Spleen (tissue), 11 donors: ENCODE results near the gene KLC1. TPM values are rescaled to one million over a fixed set of nuclear protein-coding genes. Genes with fewer than 3 reads are reported as not detected.

Experiments
- DNase-seq: peaks from one replicate; pipeline ENCODE4 v3.0.0-alpha.2; 2020
- H3K27ac ChIP-seq, 8 donors: fragments of 200-600 bp; sonication (generic) in 7 of 8; 1 replicate in 4 of 8; 2 replicates in 4 of 8; pipeline versions ENCODE4 v1.5.0 to v1.8.0; 2016 to 2021; ENCODE audit warnings: inconsistent platforms in 4 of 8, mild to moderate bottlenecking in 4 of 8, moderate library complexity in 1 of 8
- H3K27me3 ChIP-seq, 7 donors: fragments of 200-600 bp; sonication (generic) in 6 of 7; replicated peaks in 1 of 7; 1 replicate in 4 of 7; 2 replicates in 3 of 7; pipeline versions ENCODE4 v1.5.0 to v1.8.0; 2016 to 2021; ENCODE audit warnings: inconsistent platforms in 3 of 7, mild to moderate bottlenecking in 1 of 7
- H3K36me3 ChIP-seq, 6 donors: fragments of 200-600 bp; sonication (generic) in 5 of 6; 1 replicate in 4 of 6; 2 replicates in 2 of 6; pipeline versions ENCODE4 v1.5.0 to v1.8.0; 2016 to 2021; ENCODE audit warnings: inconsistent platforms in 2 of 6
- H3K4me1 ChIP-seq, 6 donors: fragments of 200-600 bp; sonication (generic) in 5 of 6; 1 replicate in 3 of 6; 2 replicates in 3 of 6; pipeline versions ENCODE4 v1.5.0 to v1.8.0; 2016 to 2021; ENCODE audit warnings: inconsistent platforms in 3 of 6
- H3K4me3 ChIP-seq, 8 donors: fragments of 200-600 bp; sonication (generic) in 7 of 8; 1 replicate in 4 of 8; 2 replicates in 4 of 8; pipeline versions ENCODE4 v1.5.0 to v1.8.0; 2016 to 2021; ENCODE audit warnings: inconsistent platforms in 4 of 8, mild to moderate bottlenecking in 4 of 8, moderate library complexity in 2 of 8
- H3K9me3 ChIP-seq, 8 donors: fragments of 200-600 bp; sonication (generic) in 7 of 8; 1 replicate in 4 of 8; 2 replicates in 4 of 8; pipeline versions ENCODE4 v1.5.0 to v1.8.0; 2016 to 2021; ENCODE audit warnings: inconsistent platforms in 4 of 8
- CTCF ChIP-seq, 11 experiments: fragments of 200-600 bp in 7 of 11; fragments of 450-650 bp in 4 of 11; sonication (generic) in 4 of 11; IDR thresholded peaks in 8 of 11; conservative IDR thresholded peaks in 3 of 11; 1 replicate in 7 of 11; 2 replicates in 4 of 11; pipeline versions ENCODE4 v1.4.0 to v1.8.0; 2016 to 2021; ENCODE audit warnings: antibody characterized with exemption in 11 of 11, inconsistent platforms in 4 of 11, mild to moderate bottlenecking in 1 of 11
- POLR2A ChIP-seq, 3 donors: fragments of 450-650 bp; IDR thresholded peaks; one replicate each; pipeline ENCODE4 v1.5.1; 2017; ENCODE audit warnings: antibody characterized with exemption in 3 of 3, mild to moderate bottlenecking in 1 of 3
- POLR2AphosphoS5 ChIP-seq, 3 donors: sonication (generic); formaldehyde crosslinking; IDR thresholded peaks; one replicate each; pipeline ENCODE4 v1.5.1; 2017; ENCODE audit warnings: antibody characterized with exemption in 3 of 3
- WGBS, 5 donors: extraction: QIAGEN DNeasy Blood & Tissue Kit in 3 of 5; methylation state at CpG; one replicate each; pipeline versions ENCODE4 v1.1.5 to v1.1.7; 2013 to 2018; 5-methylcytosine and 5-hydroxymethylcytosine counted together
- intact Hi-C: fragments of 100-400 bp; cut with DNase I; formaldehyde crosslinking; loops from one replicate; pipeline ENCODE4 v1.15.0; 2023; ENCODE audit warnings: low total_unique reads
- polyA plus RNA-seq, 3 donors: library from polyadenylated mRNA; stranded (reverse); fragments of 200-250 nt; gene quantifications; one replicate each; pipeline ENCODE4 v1.2.1, GENCODE V29; 2013
- total RNA-seq, 7 donors: library from RNA; depleted of rRNA in 3 of 7; stranded (reverse); fragments of >200 nt in 3 of 7; fragmentation: NEBNext Ultra II Directional in 4 of 7; extraction: Animal tissue kit (Norgen Biotek cat#: 25700) in 4 of 7; gene quantifications; one replicate each; pipeline versions ENCODE4 v1.1.0 to v1.2.1, GENCODE V29; 2016 to 2021
- donor health status: healthy with polysubstance abuse.
- donor health status: DM: no; HTN: no; CAD: no; lungs with moderate emphysema.
- donor health status: DM: no; HTN: no; CAD: no.
- donor health status: Bipolar disorder and iron deficiency.
- donor health status: healthy.
- donor health status: DM: no; HTN: no; CAD: no.
- donor health status: DM: yes; HTN: yes; CAD: no.

The KLC1 gene
- total and polyA plus RNA-seq, 10 donors: 54.1 to 333 (median 226) TPM

- intact Hi-C loops: loop anchor here (10.0 kb wide), 1 partner anchor 47 kb away; no protein-coding TSS in a partner anchor
- WGBS, 5 donors: 80 to 92% (median 90%) methylated on average over 5 of the region's 5 CpGs
- TF ChIP-seq CTCF (IDR thresholded peaks at IDR 0.05 in 8 of 11, conservative IDR thresholded peaks at IDR 0.05 in 3 of 11) (no peak), POLR2A (IDR thresholded peaks at IDR 0.05) (no peak), POLR2AphosphoS5 (IDR thresholded peaks at IDR 0.05) (no peak)
These were observed 7.2 kb upstream of the KLC1 start for GRCh38 chr14:103621860-103622259.

GRCh38 chr14:103623308-103623707, 5.7 kb upstream of the KLC1 start:
- TF ChIP-seq CTCF (IDR thresholded peaks at IDR 0.05 in 8 of 11, conservative IDR thresholded peaks at IDR 0.05 in 3 of 11) (no peak), POLR2A (IDR thresholded peaks at IDR 0.05) (no peak), POLR2AphosphoS5 (IDR thresholded peaks at IDR 0.05) (no peak)
- no peak for DNase-seq
- peaks cover 28 to 52% (median 44%) of the 10 kb centered on the region in 6 donors for H3K4me1 ChIP-seq
- 78 to 90% (median 80%) methylated on average over 4 of the region's 4 CpGs for WGBS, 5 donors
- intact Hi-C loops: loop anchor here (10.0 kb wide), 1 partner anchor 49 kb away; no protein-coding TSS in a partner anchor
- H3K27ac ChIP-seq: peak overlapping the region in 3 of 8 donors; percentile 71 to 82 (median 76)
- H3K9me3 ChIP-seq: no peaks in the 10 kb centered on the region
- H3K27me3 ChIP-seq: no peaks in the 10 kb centered on the region
- no peak overlapping the region for H3K4me3 ChIP-seq
- no peaks in the 10 kb centered on the region for H3K36me3 ChIP-seq

More at GRCh38 chr14:103621860-103622259, 7.2 kb upstream of the KLC1 start:
- Histone ChIP-seq H3K36me3 (no peaks in the 10 kb centered on the region), H3K4me1 (peaks cover 20 to 38% (median 34%) of the 10 kb centered on the region in 6 donors), H3K9me3 (no peaks in the 10 kb centered on the region), H3K27ac (no peak overlapping the region), H3K27me3 (no peaks in the 10 kb centered on the region), H3K4me3 (no peak overlapping the region)
- DNase-seq: no peak

- DNase-seq: peak; percentile 76
- TF ChIP-seq CTCF (IDR thresholded peaks at IDR 0.05 in 8 of 11, conservative IDR thresholded peaks at IDR 0.05 in 3 of 11): no peak
- TF ChIP-seq POLR2AphosphoS5 (IDR thresholded peaks at IDR 0.05): peak; percentile 16 to 55 (median 44)
- no peak for TF ChIP-seq POLR2A (IDR thresholded peaks at IDR 0.05)
- H3K4me1 ChIP-seq: peaks cover 28 to 57% (median 48%) of the 10 kb centered on the region in 6 donors
- H3K27ac ChIP-seq: peak overlapping the region; percentile 9 to 86 (median 70)
- WGBS, 5 donors: 30 to 58% (median 49%) methylated on average over 15 to 16 of the region's 16 CpGs
- H3K36me3 ChIP-seq: no peaks in the 10 kb centered on the region
- no peaks in the 10 kb centered on the region for H3K27me3 ChIP-seq
- intact Hi-C loops: loop anchor here (10.0 kb wide), 1 partner anchor 49 kb away; no protein-coding TSS in a partner anchor
- H3K4me3 ChIP-seq: peak overlapping the region in 2 of 8 donors; percentile 12 to 37
- H3K9me3 ChIP-seq: no peaks in the 10 kb centered on the region
These were observed 5.0 kb upstream of the KLC1 start for GRCh38 chr14:103623883-103624482.

- H3K36me3 ChIP-seq: no peaks in the 10 kb centered on the region
- peaks cover 28 to 59% (median 50%) of the 10 kb centered on the region in 6 donors for H3K4me1 ChIP-seq
- H3K27me3 ChIP-seq: no peaks in the 10 kb centered on the region
- no peaks in the 10 kb centered on the region for H3K9me3 ChIP-seq
- H3K27ac ChIP-seq: peak overlapping the region; percentile 16 to 86 (median 70)
- H3K4me3 ChIP-seq: peak overlapping the region in 4 of 8 donors; percentile 2 to 55 (median 10)
- 10 to 38% (median 23%) methylated on average over 10 of the region's 10 CpGs for WGBS, 5 donors
- TF ChIP-seq CTCF (IDR thresholded peaks at IDR 0.05 in 8 of 11, conservative IDR thresholded peaks at IDR 0.05 in 3 of 11): no peak
- peak; percentile 56 to 85 (median 77) for TF ChIP-seq POLR2AphosphoS5 (IDR thresholded peaks at IDR 0.05)
- TF ChIP-seq POLR2A (IDR thresholded peaks at IDR 0.05): no peak
- DNase-seq: peak; percentile 89
- intact Hi-C loops: loop anchor here (10.0 kb wide), 1 partner anchor 50 kb away; no protein-coding TSS in a partner anchor
These were observed 4.2 kb upstream of the KLC1 start for GRCh38 chr14:103624860-103625259.
